Islet of Langerhans (tissue), 1 donor: ENCODE results near the gene C3orf49.

Experiments
- FAIRE-seq: peaks from one replicate; lab custom pipeline; 2011; peaks lifted over from hg19 to GRCh38; lab: Jason Lieb, UNC

C3orf49 gene

GRCh38 chr3:63891518-63891917 lies 72.4 kb downstream of the C3orf49 start:
- no peak for FAIRE-seq

- no peak for FAIRE-seq
These were observed 73.8 kb downstream of the C3orf49 start for GRCh38 chr3:63892773-63893352.

GRCh38 chr3:63895422-63896189 lies 76.5 kb downstream of the C3orf49 start:
- no peak for FAIRE-seq

GRCh38 chr3:63896332-63897030 lies 77.4 kb downstream of the C3orf49 start:
- no peak for FAIRE-seq
